H9 (cell line): ENCODE data around the gene CAMK2B. TPM values are rescaled to one million over a fixed set of nuclear protein-coding genes. Genes with fewer than 3 reads are reported as not detected.

Experiments used
- DNase-seq: peaks from one replicate; pipeline ENCODE4 v3.0.0-alpha.2; 2017
- H2AFZ ChIP-seq: one replicate; pipeline ENCODE4 v1.6.1; 2013; ENCODE audit warnings: mild to moderate bottlenecking, low read length, control low read depth, moderate library complexity
- H2AK5ac ChIP-seq: 2 replicates; pipeline ENCODE4 v1.6.1; 2013; ENCODE audit warnings: low read length, control low read depth, mixed read lengths; ENCODE audit not compliant: insufficient read length
- H2BK120ac ChIP-seq: one replicate; pipeline ENCODE4 v1.6.1; 2013; ENCODE audit warnings: low read depth, mild to moderate bottlenecking, low read length, control low read depth, inconsistent platforms; ENCODE audit not compliant: poor library complexity, severe bottlenecking
- H2BK12ac ChIP-seq: 2 replicates; pipeline ENCODE4 v1.6.1; 2013; ENCODE audit warnings: low read length, control low read depth, mixed read lengths, low read depth; ENCODE audit not compliant: insufficient read length
- H2BK15ac ChIP-seq: 2 replicates; pipeline ENCODE4 v1.6.1; 2013; ENCODE audit warnings: low read depth, low read length, control low read depth
- H2BK20ac ChIP-seq: one replicate; pipeline ENCODE4 v1.6.1; 2013; ENCODE audit warnings: low read depth, mild to moderate bottlenecking, low read length, control low read depth, inconsistent platforms; ENCODE audit not compliant: poor library complexity, severe bottlenecking
- H2BK5ac ChIP-seq: 2 replicates; pipeline ENCODE4 v1.6.1; 2013; ENCODE audit warnings: low read length, control low read depth, mixed read lengths; ENCODE audit not compliant: insufficient read length
- H3K14ac ChIP-seq: 2 replicates; pipeline ENCODE4 v1.6.1; 2013; ENCODE audit warnings: low read length, control low read depth; ENCODE audit not compliant: insufficient read depth
- H3K18ac ChIP-seq: 2 replicates; pipeline ENCODE4 v1.6.1; 2013; ENCODE audit warnings: low read depth, mild to moderate bottlenecking, mixed read lengths, low read length, control low read depth; ENCODE audit not compliant: insufficient read length
- H3K23ac ChIP-seq: 2 replicates; pipeline ENCODE4 v1.6.1; 2013; ENCODE audit warnings: low read length, control low read depth, mixed read lengths, low read depth; ENCODE audit not compliant: insufficient read length
- H3K23me2 ChIP-seq: 2 replicates; pipeline ENCODE4 v1.6.1; 2013; ENCODE audit warnings: low read depth, mild to moderate bottlenecking, mixed read lengths, low read length, control low read depth; ENCODE audit not compliant: insufficient read length, poor library complexity, severe bottlenecking
- H3K27ac ChIP-seq: 2 replicates; pipeline ENCODE4 v1.5.1; 2013; ENCODE audit warnings: low read length, control low read depth, mixed read lengths, low read depth; ENCODE audit not compliant: insufficient read length
- H3K27me3 ChIP-seq: 2 replicates; pipeline ENCODE4 v1.6.1; 2013; ENCODE audit warnings: low read length, control low read depth, inconsistent platforms; ENCODE audit not compliant: insufficient read depth
- H3K4ac ChIP-seq: 2 replicates; pipeline ENCODE4 v1.6.1; 2013; ENCODE audit warnings: low read depth, mild to moderate bottlenecking, control low read depth, inconsistent platforms, low read length, moderate library complexity
- H3K4me1 ChIP-seq: 2 replicates; pipeline ENCODE4 v1.6.1; 2013; ENCODE audit warnings: low read length, control low read depth, inconsistent platforms; ENCODE audit not compliant: insufficient read depth
- H3K4me2 ChIP-seq: 2 replicates; pipeline ENCODE4 v1.6.1; 2013; ENCODE audit warnings: low read length, control low read depth, mixed read lengths; ENCODE audit not compliant: insufficient read length, insufficient read depth
- H3K56ac ChIP-seq: 2 replicates; pipeline ENCODE4 v1.6.1; 2013; ENCODE audit warnings: low read depth, mild to moderate bottlenecking, mixed read lengths, low read length, control low read depth; ENCODE audit not compliant: insufficient read length
- H3K79me1 ChIP-seq: 2 replicates; pipeline ENCODE4 v1.6.1; 2013; ENCODE audit warnings: low read depth, mild to moderate bottlenecking, moderate library complexity, low read length, control low read depth, inconsistent platforms; ENCODE audit not compliant: insufficient read depth, poor library complexity, severe bottlenecking
- H3K79me2 ChIP-seq: 2 replicates; pipeline ENCODE4 v1.6.1; 2013; ENCODE audit warnings: low read length, control low read depth, inconsistent platforms; ENCODE audit not compliant: insufficient read depth
- H3K9ac ChIP-seq: 2 replicates; pipeline ENCODE4 v1.6.1; 2013; ENCODE audit warnings: low read length, control low read depth, mixed read lengths; ENCODE audit not compliant: insufficient read length; ENCODE audit errors: extremely low read depth
- H3K9me3 ChIP-seq: one replicate; pipeline ENCODE4 v1.6.1; 2013; ENCODE audit warnings: low read depth, low read length, inconsistent platforms; ENCODE audit not compliant: control insufficient read depth
- H3T11ph ChIP-seq: one replicate; pipeline ENCODE4 v1.6.1; 2013; ENCODE audit warnings: mild to moderate bottlenecking, low read length, control low read depth, inconsistent platforms
- H4K20me1 ChIP-seq: one replicate; pipeline ENCODE4 v1.6.1; 2013; ENCODE audit not compliant: control insufficient read depth, insufficient read length, insufficient read depth
- H4K5ac ChIP-seq: 2 replicates; pipeline ENCODE4 v1.6.1; 2013; ENCODE audit warnings: low read depth, mild to moderate bottlenecking, mixed read lengths, low read length, control low read depth; ENCODE audit not compliant: insufficient read length
- H4K8ac ChIP-seq: replicated peaks from 2 replicates; pipeline ENCODE4 v1.6.1; 2013; ENCODE audit warnings: low read length, control low read depth, mixed read lengths, low read depth; ENCODE audit not compliant: insufficient read length
- H4K91ac ChIP-seq: 2 replicates; pipeline ENCODE4 v1.6.1; 2013; ENCODE audit warnings: low read depth, mild to moderate bottlenecking, moderate library complexity, mixed read lengths, low read length, control low read depth; ENCODE audit not compliant: insufficient read length
- H3K27ac Mint-ChIP-seq, 3 experiments: 2 replicates in 2 of 3; 3 replicates in 1 of 3; pipeline ENCODE4 v1.8.0; 2020 to 2021; ENCODE audit warnings: mixed read lengths in 3 of 3, mild to moderate bottlenecking in 1 of 3, moderate library complexity in 1 of 3
- H3K27me3 Mint-ChIP-seq: 2 replicates; pipeline ENCODE4 v1.8.0; 2021; ENCODE audit warnings: low read depth, mild to moderate bottlenecking, moderate library complexity, mixed read lengths
- H3K36me3 Mint-ChIP-seq, 3 experiments: 2 replicates in 2 of 3; 3 replicates in 1 of 3; pipeline ENCODE4 v1.8.0; 2020 to 2021; ENCODE audit warnings: low read depth in 3 of 3, mixed read lengths in 3 of 3; ENCODE audit not compliant: insufficient read depth in 1 of 3
- H3K4me1 Mint-ChIP-seq, 2 experiments: 2 replicates each; pipeline ENCODE4 v1.8.0; 2020; ENCODE audit warnings: mixed read lengths in 2 of 2
- H3K4me3 Mint-ChIP-seq, 2 experiments: 2 replicates in 1 of 2; 3 replicates in 1 of 2; pipeline ENCODE4 v1.8.0; 2020 to 2021; ENCODE audit warnings: mild to moderate bottlenecking in 2 of 2, mixed read lengths in 2 of 2, moderate library complexity in 1 of 2
- H3K9me3 Mint-ChIP-seq, 2 experiments: 2 replicates in 1 of 2; 3 replicates in 1 of 2; pipeline ENCODE4 v1.8.0; 2020; ENCODE audit warnings: mild to moderate bottlenecking in 2 of 2, mixed read lengths in 2 of 2, moderate library complexity in 1 of 2
- CTCF ChIP-seq: fragments of 200-600 bp; sonication (generic); conservative IDR thresholded peaks from 3 replicates; pipeline ENCODE4 v1.8.0; 2021; ENCODE audit warnings: antibody characterized with exemption, mild to moderate bottlenecking
- WGBS: extraction: QIAGEN DNeasy Blood & Tissue Kit; methylation state at CpG from one replicate; pipeline ENCODE4 v1.1.7; 2013; ENCODE audit warnings: missing lambda C conversion rate, low lambda C conversion rate, mixed read lengths; ENCODE audit not compliant: insufficient read length; ENCODE audit errors: extremely low coverage; 5-methylcytosine and 5-hydroxymethylcytosine counted together
- total RNA-seq: library from RNA; stranded (reverse); gene quantifications from 2 replicates; pipeline ENCODE4 v1.2.1, GENCODE V29; 2021

The CAMK2B gene
- total RNA-seq, 1 experiment from 2014 or later: 0.17 TPM

GRCh38 chr7:44201813-44202212, 123.6 kb downstream of the CAMK2B start:
- H3K18ac ChIP-seq: no peak overlapping the region
- H3K79me2 ChIP-seq: peaks cover 17% of the 10 kb centered on the region; the same call in 1 of the 2 replicates
- peaks cover 3% of the 10 kb centered on the region for H3K23me2 ChIP-seq
- peak overlapping the region; percentile 63 for H3K4me2 ChIP-seq
- H2BK20ac ChIP-seq: no peak overlapping the region
- peak overlapping the region; percentile 91 to 92 for H3K4me3 Mint-ChIP-seq
- no peak for TF ChIP-seq CTCF
- H3T11ph ChIP-seq: no peak overlapping the region
- H4K5ac ChIP-seq: no peak overlapping the region
- peaks cover 12 to 13% of the 10 kb centered on the region in 2 experiments for H3K4me1 Mint-ChIP-seq
- no peaks in the 10 kb centered on the region for H3K27me3 ChIP-seq
- WGBS: no CpG with 5 or more reads among the region's 8 CpGs
- no peak overlapping the region for H3K4ac ChIP-seq
- no peak overlapping the region for H3K27ac ChIP-seq
- H3K9me3 ChIP-seq: no peaks in the 10 kb centered on the region
- peak overlapping the region in 2 of 3 experiments; percentile 57 to 70; a peak in 3 of 7 replicates for H3K27ac Mint-ChIP-seq
- H4K8ac ChIP-seq: no peak overlapping the region
- H2AFZ ChIP-seq: no peak overlapping the region
- H3K27me3 Mint-ChIP-seq: peaks cover 21% of the 10 kb centered on the region
- H4K91ac ChIP-seq: no peak overlapping the region
- no peak overlapping the region for H2BK5ac ChIP-seq
- no peak overlapping the region for H2AK5ac ChIP-seq
- peaks cover 3% of the 10 kb centered on the region for H3K79me1 ChIP-seq
- H3K4me1 ChIP-seq: no peaks in the 10 kb centered on the region
- H3K56ac ChIP-seq: no peak overlapping the region
- no peaks in the 10 kb centered on the region for H4K20me1 ChIP-seq
- H3K9ac ChIP-seq: peak overlapping the region; percentile 78
- no peaks in the 10 kb centered on the region for H3K9me3 Mint-ChIP-seq
- H3K14ac ChIP-seq: no peak overlapping the region
- no peak overlapping the region for H2BK12ac ChIP-seq
- no peak overlapping the region for H3K23ac ChIP-seq
- H3K36me3 Mint-ChIP-seq: peaks cover 9 to 20% (median 19%) of the 10 kb centered on the region in 3 experiments; a peak in 5 of 7 replicates
- no peak for DNase-seq
- no peak overlapping the region for H2BK15ac ChIP-seq
- H2BK120ac ChIP-seq: no peak overlapping the region
